Occipital lobe (tissue), 3 donors: ENCODE data around the gene SDC1. TPM values are rescaled to one million over a fixed set of nuclear protein-coding genes. Genes with fewer than 3 reads are reported as not detected.

ENCODE experiments used
- DNase-seq: peaks from one replicate; lab custom pipeline; 2025; lab: John Stamatoyannopoulos, UW
- small RNA-seq: library from RNA; depleted of rRNA; stranded (forward); fragments of <200 nt; gene quantifications from one replicate; pipeline ENCODE3, GENCODE V24; 2014
- total RNA-seq: library from RNA; depleted of rRNA; stranded (reverse); fragments of >200 nt; gene quantifications from one replicate; pipeline ENCODE4 v1.2.3, GENCODE V29; 2014

The SDC1 gene
- total RNA-seq, 1 donor from 2014 or later: 9.0 TPM

DNA sequence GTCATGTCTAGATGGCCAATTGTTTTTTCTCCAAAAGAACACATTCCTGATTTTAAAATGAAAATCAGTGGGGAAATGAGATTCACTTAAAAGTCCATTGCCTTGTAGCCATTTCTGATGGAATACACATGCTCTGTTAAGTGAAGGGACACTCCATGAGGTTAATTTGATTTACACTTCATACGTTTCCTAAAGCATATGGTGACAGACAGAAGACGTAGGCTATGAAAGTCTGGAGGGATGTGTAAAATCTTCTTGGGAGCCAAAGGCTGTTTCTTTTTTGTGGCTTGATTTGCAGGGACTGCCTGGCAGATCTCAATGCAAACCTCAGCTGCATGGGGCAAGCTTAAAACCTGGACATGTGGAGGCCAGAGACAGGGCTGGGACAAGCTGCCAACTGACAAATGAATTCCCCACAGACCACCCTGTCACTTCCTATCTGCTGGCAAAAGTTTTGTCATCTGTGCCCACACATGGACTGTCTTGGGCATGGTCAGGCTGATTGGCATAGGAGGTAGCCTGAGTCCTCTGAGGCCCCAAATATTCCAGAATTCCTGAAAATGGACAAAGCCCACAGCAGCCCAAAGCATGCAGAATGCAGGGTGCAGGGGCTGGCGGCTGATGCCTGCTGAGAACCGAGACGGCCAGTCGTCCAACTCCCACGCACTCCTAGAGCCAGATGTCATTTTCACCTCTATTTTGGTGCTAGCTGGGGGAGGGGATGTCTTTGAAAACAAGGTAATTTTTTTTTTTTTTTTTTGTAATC, 73.9 kb downstream of the SDC1 start:
- DNase-seq: no peak

Small RNA genes within 50 kb of the gene (small RNA-seq; reads per million reads assigned to genes)
- gene RN7SL140P (not detected), gene RNU6-961P (not detected), gene RNU7-113P (not detected)

Other genes starting within 250 kb of the SDC1 start
- gene WDR35, start 235.0 kb downstream of the SDC1 start, total RNA-seq: 26.5 TPM
- 1.1 TPM for gene MATN3, start 212.5 kb downstream of the SDC1 start, total RNA-seq
- gene LAPTM4A, start 173.5 kb downstream of the SDC1 start, total RNA-seq: 93.6 TPM
- 177 TPM for gene PUM2, start 125.7 kb upstream of the SDC1 start, total RNA-seq
- gene RHOB, start 221.9 kb upstream of the SDC1 start, total RNA-seq: 296 TPM